Stimulated activated CD8-positive, alpha-beta memory T cell treated with anti-CD3 and anti-CD28 coated beads, Interleukin-15, amount 100 ng/mL, for 24 hours (primary cell): ENCODE data around the gene YJU2.

Experiments
- DNase-seq: peaks from one replicate; pipeline ENCODE4 v3.0.0-alpha.2; 2020; ENCODE audit warnings: low read depth

The YJU2 gene

DNA sequence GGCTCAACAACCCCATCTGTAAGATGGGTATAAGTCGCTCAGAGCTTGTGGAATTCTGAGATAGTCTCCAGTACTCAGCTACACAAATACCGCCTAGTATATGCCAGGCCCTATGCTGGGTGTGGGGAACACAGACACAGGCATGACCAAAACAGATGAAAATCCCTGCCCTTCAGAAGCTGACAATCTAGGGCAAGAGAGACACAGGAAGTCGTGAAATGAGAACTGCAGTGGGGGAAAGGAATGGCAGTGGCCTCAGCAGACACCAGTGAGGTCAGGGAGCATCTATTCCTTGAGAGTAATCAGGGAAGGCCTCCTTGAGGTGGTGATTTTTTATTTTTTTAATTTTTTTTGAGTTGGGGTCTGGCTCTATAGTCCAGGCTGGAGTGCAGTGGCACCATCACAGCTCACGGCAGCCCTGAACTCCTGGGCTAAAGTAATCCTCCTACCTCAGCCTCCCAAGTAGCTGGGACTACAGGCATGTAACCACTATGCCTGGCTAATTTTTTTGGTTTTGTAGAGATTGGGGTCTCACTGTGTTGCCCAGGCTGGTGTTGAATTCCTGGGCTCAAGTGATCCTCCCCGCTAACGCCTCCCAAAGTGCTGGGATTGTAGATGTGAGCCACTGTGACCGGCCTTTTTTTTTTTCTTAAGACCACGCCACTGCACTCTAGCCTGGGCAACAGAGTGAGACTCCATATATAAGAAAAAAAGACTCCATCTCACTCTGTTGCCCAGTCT is 52.1 kb downstream of the YJU2 start:
- no peak for DNase-seq

DNA sequence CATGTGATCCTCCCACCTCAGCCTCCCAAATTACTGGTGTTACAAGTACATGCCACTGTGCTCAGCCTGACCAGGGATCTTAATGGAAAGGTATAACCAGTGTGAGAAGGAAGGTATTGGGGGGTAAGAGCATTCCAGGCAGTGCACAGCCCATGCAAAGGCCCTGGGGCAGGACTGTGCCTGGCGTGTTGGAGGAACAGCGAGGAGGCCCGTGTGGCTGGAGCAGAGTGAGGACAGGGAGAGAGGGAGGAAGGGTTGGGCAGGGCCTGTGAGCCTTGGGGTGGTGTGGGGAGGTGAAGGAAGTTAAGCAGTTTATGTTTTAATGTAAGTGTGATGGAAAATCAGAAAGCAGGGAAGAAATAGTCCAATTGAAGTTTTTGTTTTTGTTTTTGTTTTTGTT is 53.7 kb downstream of the YJU2 start:
- no peak for DNase-seq

DNA sequence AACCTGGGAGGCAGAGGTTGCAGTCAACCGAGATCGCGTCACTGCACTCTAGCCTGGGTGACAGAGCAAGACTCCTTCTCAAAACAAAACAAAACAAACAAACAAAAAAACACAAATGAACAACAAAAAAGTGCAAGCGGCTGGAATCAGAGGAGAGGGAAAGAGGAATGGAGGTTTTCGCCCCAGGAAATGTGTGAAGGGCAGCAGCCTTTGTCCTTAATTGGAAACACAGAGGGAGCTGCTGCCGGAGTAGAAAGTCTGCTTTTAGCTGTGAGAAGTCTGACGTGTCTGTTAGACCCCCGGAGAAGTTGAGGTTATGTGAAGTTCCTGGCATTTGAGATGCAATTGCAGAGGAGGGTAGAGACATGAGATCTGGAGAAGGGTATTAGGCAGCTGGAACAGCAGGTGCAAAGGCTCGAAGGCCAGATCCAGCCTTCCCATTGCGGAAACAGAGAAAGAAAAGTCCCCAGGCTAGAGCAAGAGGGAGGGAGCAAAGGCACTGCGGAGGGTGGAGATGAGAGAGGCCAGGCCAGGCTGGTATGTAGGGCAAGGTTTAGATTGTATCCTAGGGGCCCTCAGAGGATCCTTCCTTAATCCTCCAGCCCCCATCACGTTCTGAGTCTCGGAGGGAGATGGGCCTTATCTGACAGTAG is 54.8 kb downstream of the YJU2 start:
- no peak for DNase-seq

DNA sequence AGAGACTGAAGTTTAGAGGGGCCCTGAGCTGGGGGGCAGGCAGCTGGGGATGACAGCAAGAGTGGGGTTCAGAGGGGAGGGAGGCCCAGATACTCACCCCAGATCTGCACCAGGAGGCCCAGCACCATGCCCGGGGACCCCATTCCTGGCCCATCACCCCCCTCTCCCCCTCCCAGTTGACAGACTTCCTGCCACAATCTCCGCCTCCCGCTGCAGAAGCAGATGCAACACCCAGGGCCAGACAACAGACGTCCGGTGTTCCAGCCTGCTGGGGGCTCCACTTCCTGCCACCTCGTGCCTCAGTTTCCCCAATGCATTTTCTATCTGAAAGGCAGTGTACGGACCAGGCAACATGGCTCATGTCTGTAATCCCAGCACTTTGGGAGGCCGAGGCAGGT is 55.4 kb downstream of the YJU2 start, which contains the start of gene TMIGD2:
TSS of gene TMIGD2 (minus strand) at position 147 of the 398 bp plus-strand sequence. CDS start at position 143, 4 bp downstream.
- no peak for DNase-seq

DNA sequence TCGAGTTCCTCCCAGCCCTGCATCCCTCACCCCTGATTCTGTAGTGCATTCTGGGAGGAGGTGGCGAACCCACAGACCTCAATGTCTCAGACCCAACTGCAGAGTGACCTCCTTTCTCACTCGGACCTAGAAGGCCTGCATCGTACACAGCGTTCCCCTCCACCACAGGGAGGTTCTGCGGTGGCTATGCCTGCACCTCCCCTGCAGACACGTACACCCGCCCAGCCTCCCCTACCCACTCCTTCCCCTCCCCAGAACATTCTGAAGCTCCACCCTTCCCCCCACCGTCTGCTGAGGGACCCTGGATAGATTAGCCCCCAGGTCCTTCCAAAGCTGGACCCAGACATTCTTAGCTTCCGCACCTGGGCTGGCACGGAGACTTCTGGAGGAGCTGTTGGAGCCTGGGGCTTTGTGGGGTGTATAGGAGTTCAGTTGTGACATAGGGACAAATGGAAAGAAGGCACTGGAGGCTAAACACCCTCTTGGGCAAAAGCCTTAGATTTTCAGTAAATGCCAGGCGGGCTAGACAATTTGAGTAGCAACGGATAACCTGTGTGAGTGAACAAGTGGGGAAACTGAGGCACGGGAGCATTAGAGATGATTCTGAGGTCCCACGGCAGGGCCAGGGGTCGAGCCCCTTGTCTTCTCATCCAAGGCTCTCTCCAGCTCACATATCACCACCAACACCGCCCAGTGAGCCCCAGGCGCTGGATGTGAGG is 57.1 kb downstream of the YJU2 start:
- no peak for DNase-seq

DNA sequence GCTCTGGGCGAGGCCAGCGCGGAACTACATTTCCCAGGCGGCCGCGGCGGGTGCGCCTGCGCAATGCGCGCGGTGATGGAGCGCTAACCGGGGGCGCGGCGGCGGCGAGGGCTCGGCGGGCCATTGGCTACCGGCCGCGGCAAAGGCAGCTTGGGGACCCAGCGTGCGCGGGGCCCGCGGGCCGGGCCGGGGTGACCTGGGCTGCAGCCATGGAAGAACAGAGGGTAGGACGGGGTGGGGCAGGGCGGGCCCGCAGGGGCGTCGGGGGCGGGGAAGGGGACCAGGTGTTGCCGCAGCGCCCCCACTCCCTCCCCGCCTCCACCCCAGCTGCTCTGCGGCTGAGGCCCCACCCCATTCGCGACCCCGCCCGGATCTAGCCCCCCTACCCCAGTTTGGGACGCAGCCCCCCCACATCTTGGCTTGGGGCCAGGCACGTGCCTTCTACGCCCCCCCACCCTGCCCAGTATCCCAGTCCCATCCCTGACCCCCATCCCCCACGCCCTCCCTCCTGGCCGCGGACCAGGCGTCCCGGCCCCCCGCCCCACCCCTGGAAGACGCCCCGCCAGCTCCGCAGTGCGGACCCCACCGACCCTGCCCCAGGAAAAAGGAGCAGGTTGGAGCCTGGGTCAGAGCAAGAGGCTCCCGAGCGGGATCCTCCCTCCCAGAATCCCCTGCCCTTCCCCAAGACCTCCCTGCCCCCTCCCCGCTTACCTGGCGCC is 57.8 kb downstream of the YJU2 start, which contains the start of gene FSD1:
TSS of gene FSD1 (plus strand) at position 61 of the 719 bp plus-strand sequence. CDS start at position 210, 149 bp downstream.
- DNase-seq = peak; percentile 56

DNA sequence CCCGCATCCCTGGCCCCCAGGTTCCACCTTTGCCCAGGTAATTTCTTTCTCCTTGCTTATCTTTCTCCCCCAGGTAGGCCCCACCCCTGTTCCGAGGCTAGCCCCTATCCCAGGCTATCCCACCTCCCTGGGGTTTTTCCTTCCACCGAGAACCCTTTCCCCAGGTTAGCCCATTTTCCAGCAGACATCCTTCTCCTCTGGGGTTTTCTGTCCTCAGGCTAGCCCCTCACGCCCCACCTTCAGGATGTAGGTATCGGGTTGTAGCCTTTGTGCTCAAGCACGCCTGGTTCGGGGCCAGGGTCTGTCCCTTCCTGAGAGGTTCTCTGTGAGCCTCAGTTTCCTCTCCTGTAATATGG is 58.4 kb downstream of the YJU2 start:
- no peak for DNase-seq

DNA sequence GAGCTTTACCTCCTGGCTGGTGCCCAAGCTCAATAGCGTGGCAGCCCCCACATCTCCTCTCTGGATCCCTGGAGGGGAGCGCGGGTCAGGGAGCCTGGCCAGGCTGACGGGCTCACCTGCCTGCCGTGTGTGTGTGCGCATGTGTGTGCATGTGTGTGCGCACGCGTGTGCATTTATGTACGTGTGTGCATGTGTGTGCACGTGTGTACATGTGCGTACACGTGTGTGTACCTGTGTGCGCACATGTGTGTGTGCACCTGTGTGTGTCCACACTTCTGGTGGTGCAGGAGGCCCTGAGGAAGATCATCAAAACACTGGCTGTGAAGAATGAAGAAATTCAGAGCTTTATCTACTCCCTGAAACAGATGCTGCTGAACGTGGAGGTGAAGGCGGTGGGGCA is 58.8 kb downstream of the YJU2 start:
- DNase-seq = no peak

DNA sequence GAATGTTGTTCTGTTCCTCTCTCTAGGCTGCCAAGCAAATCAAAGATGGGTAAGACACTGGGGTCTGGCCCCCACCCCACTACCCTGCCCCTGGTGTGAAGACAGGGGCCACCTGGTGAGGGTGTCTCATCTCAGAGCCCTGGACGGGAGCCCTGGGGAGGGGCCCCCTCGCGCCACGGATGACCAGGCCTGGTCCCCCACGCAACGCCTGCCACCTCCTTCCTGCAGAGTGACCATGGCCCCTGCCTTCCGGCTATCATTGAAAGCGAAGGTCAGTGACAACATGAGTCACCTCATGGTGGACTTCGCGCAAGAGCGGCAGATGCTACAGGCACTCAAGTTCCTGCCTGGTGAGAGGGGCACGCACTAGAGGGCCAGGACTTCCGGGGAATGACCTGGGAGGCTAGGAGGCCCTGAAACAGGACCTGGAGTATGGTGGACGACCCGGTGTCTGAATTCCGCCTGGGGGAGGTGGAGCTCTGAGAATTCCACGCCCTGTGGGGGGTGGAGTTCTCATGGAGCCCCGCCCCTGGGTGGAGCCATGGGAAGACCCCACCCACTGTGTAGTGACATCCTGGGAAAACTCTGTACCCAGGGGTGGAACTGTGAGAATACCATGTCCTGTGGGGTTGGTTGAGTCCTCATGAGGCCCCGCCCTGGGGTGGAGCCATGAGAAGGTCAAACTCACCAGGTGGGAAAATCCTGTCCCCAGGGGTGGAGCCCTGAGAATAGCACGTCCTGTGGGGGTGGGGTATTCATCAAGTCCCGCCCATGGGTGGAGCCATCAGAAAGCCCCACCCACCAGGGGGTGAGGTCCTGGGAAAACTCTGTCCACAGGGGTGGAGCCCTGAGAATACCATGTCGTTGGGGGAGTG is 63.6 kb downstream of the YJU2 start:
- DNase-seq = no peak

DNA sequence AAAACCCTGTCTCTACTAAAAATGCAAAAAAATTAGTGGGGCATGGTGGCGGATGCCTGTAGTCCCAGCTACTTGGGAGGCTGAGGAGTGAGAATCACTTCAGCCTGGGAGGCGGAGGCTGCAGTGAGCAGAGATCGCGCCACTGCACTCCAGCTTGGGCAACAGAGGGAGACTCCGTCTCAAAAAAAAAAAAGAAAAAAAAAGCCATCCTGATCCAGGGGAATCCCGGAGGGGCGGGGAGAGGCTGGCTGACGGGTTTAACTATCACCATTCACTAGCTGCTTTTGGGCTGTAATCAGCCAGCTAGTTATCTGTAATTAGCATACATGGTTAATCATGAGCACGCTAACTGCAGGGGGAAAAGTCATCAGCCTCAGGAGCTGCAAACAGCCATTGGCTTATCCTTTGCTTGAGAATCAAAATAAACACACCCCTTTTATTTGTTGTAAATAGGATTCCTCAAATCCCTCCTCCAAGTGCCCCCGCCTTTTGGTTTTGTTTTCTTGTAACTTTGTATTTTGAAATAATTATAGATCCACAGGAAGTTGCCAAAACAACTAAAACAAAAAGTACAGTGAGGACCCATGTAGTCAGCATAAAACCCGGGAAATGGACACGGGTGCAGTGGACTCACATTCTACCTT is 67.1 kb downstream of the YJU2 start:
- DNase-seq = no peak

DNA sequence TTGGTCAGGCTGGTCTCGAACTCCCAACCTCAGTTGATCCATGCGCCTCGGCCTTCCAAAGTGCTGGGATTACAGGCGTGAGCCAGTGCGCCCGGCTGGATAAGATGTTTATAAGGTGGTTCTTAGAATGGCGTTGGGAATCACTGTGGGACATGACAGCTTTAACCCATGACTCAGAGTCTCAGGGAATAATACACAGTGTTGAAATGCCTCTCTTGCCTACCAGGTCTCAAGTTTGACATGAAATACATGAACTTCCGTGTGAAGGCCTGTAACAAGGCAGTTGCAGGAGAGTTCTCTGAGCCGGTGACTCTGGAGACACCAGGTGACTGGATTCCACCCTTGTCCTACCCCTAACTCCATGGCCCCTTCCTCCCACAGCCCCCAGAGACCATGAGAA is 70.1 kb downstream of the YJU2 start:
- DNase-seq = no peak

DNA sequence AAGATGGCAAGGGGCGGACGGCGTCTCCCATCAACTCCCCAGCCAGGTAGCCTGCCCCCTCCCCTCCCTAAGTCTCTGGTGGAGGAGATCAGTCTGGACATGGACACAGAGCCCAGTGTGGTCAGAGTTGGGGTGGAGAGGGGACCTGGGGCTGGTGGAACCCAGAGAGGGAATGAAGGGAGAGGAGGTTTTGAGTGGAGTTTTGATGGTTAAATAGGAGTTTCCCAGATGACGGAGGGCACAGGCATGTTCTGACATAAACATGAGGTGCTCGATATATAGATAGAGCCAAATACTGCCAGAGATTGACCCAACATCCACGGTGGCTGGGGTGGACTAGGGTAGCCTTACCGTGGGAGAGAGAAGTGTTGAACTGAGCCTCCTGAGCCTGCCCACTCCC is 71.6 kb downstream of the YJU2 start:
- DNase-seq = no peak
